Omental fat pad (tissue), 4 donors: ENCODE results near the gene SLC38A7. TPM values are rescaled to one million over a fixed set of nuclear protein-coding genes. Genes with fewer than 3 reads are reported as not detected.

ENCODE experiments used
- ATAC-seq: fragments of 150-250 bp; one replicate; pipeline ENCODE4 v1.9.1; 2016; ENCODE audit warnings: mild to moderate bottlenecking, moderate library complexity; ENCODE audit not compliant: low FRiP score
- DNase-seq: peaks from one replicate; pipeline ENCODE4 v3.0.0-alpha.2; 2019; ENCODE audit warnings: low spot score
- total RNA-seq, 4 donors: library from RNA; depleted of rRNA; stranded (reverse); fragments of >200 nt; gene quantifications; one replicate each; pipeline ENCODE4 v1.1.0, GENCODE V29; 2016
- TF ChIP-seq, protein P1 (sequence below), 3 donors: fragments of 450-650 bp; IDR thresholded peaks; one replicate each; pipeline ENCODE4 v1.5.1; 2016 to 2017; ENCODE audit warnings: antibody characterized with exemption in 3 of 3, mild to moderate bottlenecking in 3 of 3, moderate library complexity in 2 of 3

The SLC38A7 gene
- total RNA-seq, 4 donors from 2014 or later: 8.0 to 22.9 (median 17.8) TPM

GRCh38 chr16:58727796-58728568 lies 43.4 kb upstream of the SLC38A7 start:
- ATAC-seq: no peak
- TF ChIP-seq, protein P1, sequence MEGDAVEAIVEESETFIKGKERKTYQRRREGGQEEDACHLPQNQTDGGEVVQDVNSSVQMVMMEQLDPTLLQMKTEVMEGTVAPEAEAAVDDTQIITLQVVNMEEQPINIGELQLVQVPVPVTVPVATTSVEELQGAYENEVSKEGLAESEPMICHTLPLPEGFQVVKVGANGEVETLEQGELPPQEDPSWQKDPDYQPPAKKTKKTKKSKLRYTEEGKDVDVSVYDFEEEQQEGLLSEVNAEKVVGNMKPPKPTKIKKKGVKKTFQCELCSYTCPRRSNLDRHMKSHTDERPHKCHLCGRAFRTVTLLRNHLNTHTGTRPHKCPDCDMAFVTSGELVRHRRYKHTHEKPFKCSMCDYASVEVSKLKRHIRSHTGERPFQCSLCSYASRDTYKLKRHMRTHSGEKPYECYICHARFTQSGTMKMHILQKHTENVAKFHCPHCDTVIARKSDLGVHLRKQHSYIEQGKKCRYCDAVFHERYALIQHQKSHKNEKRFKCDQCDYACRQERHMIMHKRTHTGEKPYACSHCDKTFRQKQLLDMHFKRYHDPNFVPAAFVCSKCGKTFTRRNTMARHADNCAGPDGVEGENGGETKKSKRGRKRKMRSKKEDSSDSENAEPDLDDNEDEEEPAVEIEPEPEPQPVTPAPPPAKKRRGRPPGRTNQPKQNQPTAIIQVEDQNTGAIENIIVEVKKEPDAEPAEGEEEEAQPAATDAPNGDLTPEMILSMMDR (IDR thresholded peaks at IDR 0.05): no peak

GRCh38 chr16:58727028-58727781 lies 42.6 kb upstream of the SLC38A7 start:
- TF ChIP-seq, protein P1 (IDR thresholded peaks at IDR 0.05): no peak
- DNase-seq (no peak), ATAC-seq (no peak)

More at GRCh38 chr16:58727796-58728568, 43.4 kb upstream of the SLC38A7 start:
- no peak for DNase-seq

GRCh38 chr16:58723109-58723508 lies 38.5 kb upstream of the SLC38A7 start:
- DNase-seq: no peak
- TF ChIP-seq, protein P1 (IDR thresholded peaks at IDR 0.05): no peak
- no peak for ATAC-seq

DNA sequence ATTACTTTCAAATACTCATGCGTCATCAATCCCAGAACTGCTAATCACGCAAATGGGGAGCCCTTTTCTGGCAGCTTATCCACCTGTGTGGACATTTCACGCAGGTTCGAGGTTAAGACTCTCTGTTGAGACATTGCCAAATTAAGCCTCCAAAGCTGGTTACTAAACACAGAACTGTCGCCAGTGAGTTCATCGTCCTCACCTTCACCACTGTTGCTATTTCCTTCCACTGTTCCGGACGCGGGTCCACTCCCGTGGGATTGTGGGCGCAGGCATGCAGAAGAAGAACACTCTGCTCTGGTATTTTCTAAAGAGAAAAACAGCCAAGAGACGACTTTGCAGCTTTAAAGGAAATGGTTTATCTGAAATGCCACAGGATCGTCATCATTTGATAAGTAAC lies 33.4 kb upstream of the SLC38A7 start:
- ATAC-seq: no peak
- TF ChIP-seq, protein P1 (IDR thresholded peaks at IDR 0.05): no peak
- no peak for DNase-seq

GRCh38 chr16:58716468-58716867 lies 31.9 kb upstream of the SLC38A7 start:
- TF ChIP-seq, protein P1 (IDR thresholded peaks at IDR 0.05): no peak
- no peak for DNase-seq
- no peak for ATAC-seq

- TF ChIP-seq, protein P1 (IDR thresholded peaks at IDR 0.05): no peak
- ATAC-seq (no peak), DNase-seq (no peak)
Observed at GRCh38 chr16:58713742-58714141, 29.2 kb upstream of the SLC38A7 start.
